ENCODE results near the gene RFX2. TPM values are rescaled to one million over a fixed set of nuclear protein-coding genes. Genes with fewer than 3 reads are reported as not detected.
"Not testable (repeated sequence)": the region's sequence is repeated elsewhere in the genome, so short reads cannot be mapped to it uniquely, and the experiment has no call there.

RFX2 gene
- polyA plus RNA-seq, 4 donors = 6.4 to 8.5 (median 7.6) TPM

GRCh38 chr19:6076675-6077463, 33.4 kb downstream of the RFX2 start:
- DNase-seq (ENCODE audit: low read depth in 4 of 4, low spot score in 3 of 4) = no peak

DNA sequence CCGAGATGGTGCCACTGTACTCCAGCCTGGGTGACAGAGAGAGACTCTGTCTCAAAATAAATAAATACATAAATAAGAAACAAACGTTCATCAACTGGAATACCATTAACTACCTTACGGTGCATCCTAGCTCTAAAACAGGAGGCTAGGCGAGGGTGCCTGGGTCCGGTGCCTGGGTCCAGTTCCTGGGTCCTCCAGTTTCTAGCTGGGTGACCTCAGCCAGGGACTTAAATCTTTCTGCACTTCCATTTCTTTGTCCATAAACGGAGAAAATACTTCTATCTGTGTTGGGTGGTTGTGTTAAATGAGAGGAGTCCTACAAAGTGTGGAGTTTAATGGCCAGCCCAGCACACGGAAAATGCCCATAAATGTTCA, 34.0 kb downstream of the RFX2 start:
- DNase-seq (ENCODE audit: low read depth in 4 of 4, low spot score in 3 of 4) = no peak

GRCh38 chr19:6074709-6075403, 35.4 kb downstream of the RFX2 start:
- no peak for DNase-seq (ENCODE audit: low read depth in 4 of 4, low spot score in 3 of 4)

GRCh38 chr19:6073858-6074708, 36.2 kb downstream of the RFX2 start:
- no peak for DNase-seq (ENCODE audit: low read depth in 4 of 4, low spot score in 3 of 4)

- not testable (repeated sequence) for DNase-seq (ENCODE audit: low read depth in 4 of 4, low spot score in 3 of 4)
These were observed 37.1 kb downstream of the RFX2 start for GRCh38 chr19:6073233-6073632.

- no peak for DNase-seq (ENCODE audit: low read depth in 4 of 4, low spot score in 3 of 4)
These were observed 38.4 kb downstream of the RFX2 start for GRCh38 chr19:6071875-6072274.

GRCh38 chr19:6070720-6071485, 39.4 kb downstream of the RFX2 start:
- no peak for DNase-seq (ENCODE audit: low read depth in 4 of 4, low spot score in 3 of 4)

DNA sequence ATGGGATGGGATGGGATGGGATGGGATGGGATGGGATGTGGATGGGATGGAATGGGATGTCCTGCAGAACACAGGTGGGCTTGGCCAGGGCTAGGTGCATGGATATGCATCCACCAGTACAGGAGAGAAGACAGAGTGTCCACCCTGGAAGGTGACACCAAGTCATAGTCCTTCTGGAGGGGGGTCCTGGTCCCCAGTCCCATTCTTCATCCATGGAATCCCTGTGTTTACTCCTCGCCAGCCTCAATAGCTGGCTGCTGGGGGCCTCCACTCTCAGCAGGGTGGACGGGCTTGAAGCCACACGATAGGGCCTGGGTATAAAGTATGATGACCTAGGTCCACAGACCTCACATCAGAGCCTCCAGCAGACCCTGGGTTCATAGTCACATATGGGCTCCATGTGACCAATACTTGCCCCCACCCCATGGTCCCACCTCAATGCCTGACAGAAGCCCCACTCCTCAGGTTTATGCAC, 40.1 kb downstream of the RFX2 start:
- DNase-seq (ENCODE audit: low read depth in 4 of 4, low spot score in 3 of 4) = no peak

- no peak for DNase-seq (ENCODE audit: low read depth in 4 of 4, low spot score in 3 of 4)
These were observed 41.0 kb downstream of the RFX2 start for GRCh38 chr19:6069268-6069791.

- DNase-seq (ENCODE audit: low read depth in 4 of 4, low spot score in 3 of 4) = no peak
These were observed 41.6 kb downstream of the RFX2 start for GRCh38 chr19:6068711-6069110.

DNA sequence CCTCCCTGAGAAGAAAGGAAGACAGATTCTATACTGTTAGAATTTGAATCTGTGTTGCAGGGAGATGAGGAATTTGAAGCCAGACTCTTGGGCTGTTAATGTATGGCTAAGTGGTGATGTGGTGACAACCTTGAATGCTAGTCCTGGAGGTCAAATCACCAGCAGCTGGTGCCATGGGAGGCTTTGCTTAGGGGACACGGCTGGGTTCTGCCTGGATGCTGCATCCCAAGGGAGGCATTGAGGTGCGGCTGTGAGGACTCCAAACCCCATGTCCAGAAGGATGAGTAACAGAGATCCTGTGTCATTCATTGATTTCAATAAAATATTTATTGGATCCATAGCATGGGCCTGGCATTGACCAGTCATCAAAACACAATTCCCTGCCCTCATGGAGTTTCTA, 42.3 kb downstream of the RFX2 start:
- DNase-seq (ENCODE audit: low read depth in 4 of 4, low spot score in 3 of 4) = no peak

DNA sequence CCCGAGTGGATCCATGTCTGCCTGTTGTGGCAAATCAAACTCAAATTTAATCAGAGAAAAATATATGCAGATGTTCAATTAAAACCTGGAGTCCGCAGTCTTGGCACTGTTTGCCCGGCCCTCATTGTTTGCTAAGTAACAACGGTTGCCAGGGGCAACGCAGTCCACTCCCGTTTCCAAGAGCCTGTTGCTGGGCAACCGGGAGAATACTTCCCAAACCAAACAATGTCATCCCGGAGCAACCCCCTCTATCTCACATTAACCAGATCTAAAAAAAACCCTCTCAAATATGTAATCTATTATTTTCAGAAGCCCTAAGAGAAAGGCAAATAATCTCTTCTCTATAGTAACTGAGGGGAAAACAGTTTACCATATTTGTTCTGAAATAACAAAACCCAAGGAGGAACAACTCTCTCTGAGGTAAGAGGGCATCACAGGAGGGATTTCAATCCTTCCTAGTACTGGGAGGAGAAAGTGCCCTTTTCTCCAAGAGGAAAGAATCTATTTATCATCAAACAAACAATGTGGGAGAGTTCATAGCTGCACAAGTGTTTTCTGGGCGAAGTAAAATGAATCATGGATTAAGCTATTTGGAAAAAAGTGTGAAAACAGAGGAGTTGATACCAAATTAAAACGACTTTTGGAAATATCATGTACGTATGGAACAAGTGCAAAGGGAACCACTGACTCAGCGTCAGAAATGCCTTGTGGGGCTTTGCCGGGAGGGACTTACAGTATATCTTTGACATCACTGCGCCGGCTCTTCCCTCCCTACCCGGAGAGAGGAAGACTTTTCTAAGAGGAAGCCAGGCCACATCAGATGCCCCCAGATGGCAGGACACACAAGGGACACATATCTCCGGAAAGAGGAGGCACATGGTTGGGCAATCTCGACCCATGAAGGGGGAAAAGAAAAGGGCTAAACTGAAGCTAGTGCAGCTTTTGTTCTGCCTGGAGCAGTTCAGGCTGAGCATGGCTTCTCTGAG, 43.3 kb downstream of the RFX2 start:
- peak; percentile 81 to 93 (median 86) for DNase-seq (ENCODE audit: low read depth in 4 of 4, low spot score in 3 of 4)

GRCh38 chr19:6065685-6066374, 44.5 kb downstream of the RFX2 start:
- DNase-seq (ENCODE audit: low read depth in 4 of 4, low spot score in 3 of 4) = no peak

- DNase-seq (ENCODE audit: low read depth in 4 of 4, low spot score in 3 of 4) = no peak
These were observed 45.8 kb downstream of the RFX2 start for GRCh38 chr19:6064336-6065073.

- no peak for DNase-seq (ENCODE audit: low read depth in 4 of 4, low spot score in 3 of 4)
These were observed 46.5 kb downstream of the RFX2 start for GRCh38 chr19:6063576-6064335.

DNA sequence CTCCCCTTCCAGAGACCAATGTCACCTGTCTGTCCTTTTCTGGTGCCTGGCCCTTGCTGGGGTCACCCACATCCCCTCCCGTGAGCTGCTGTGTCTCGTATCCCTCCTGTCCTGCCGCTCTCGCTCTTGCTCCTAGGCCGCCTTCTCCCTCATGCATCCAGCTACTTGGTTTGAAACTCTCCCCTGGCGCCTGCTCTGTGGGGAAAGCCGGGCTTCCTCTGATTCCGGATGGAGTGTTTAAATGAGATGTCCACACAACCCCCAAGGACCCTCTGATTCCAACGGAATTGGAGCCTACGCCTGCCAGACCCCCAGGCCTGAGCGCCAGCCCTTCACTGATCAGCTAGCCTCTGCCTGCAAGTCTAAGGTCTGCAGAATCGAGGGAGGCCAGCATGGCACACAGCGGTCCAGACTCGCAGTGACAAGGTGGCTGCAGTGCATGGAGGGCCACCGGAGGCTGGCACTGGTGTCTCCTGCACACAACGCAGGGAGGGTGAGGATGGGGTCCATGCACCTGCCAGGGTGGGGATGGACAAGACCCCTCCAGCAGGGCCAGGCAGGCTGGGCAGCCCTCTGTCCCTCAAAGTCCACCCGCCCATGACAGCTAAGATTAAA, 47.2 kb downstream of the RFX2 start:
- DNase-seq (ENCODE audit: low read depth in 4 of 4, low spot score in 3 of 4) = no peak

All from right renal pelvis (tissue), 4 donors.